GM12874 (cell line): Measurements from ENCODE around the gene OR7C2.

ENCODE experiments used
- CTCF ChIP-seq: IDR thresholded peaks from 2 replicates; pipeline ENCODE4 v1.5.1; 2011; ENCODE audit warnings: low read depth, mild to moderate bottlenecking, control low read depth, low read length, moderate library complexity; ENCODE audit not compliant: insufficient read depth

The OR7C2 gene

GRCh38 chr19:14941189-14941588 is at the start of gene OR7C2:
Gene OR7C2, plus strand, starts transcription at chr19:14941489. Its CDS starts 0 bp downstream, at chr19:14941489.
- no peak for TF ChIP-seq CTCF

- TF ChIP-seq CTCF, result no peak
These were observed 39.5 kb upstream of the OR7C2 start for GRCh38 chr19:14901675-14902260.

- TF ChIP-seq CTCF, result no peak
These were observed 34.6 kb upstream of the OR7C2 start for GRCh38 chr19:14906711-14907110.

GRCh38 chr19:14915116-14915515 is 26.2 kb upstream of the OR7C2 start:
- no peak for TF ChIP-seq CTCF

- TF ChIP-seq CTCF, result no peak
These were observed 24.4 kb upstream of the OR7C2 start for GRCh38 chr19:14916848-14917247.

- no peak for TF ChIP-seq CTCF
These were observed 7.8 kb upstream of the OR7C2 start for GRCh38 chr19:14933506-14933905.

- TF ChIP-seq CTCF, result no peak
These were observed 1.0 kb upstream of the OR7C2 start for GRCh38 chr19:14940266-14940665.
